HG03439 (cell line): ENCODE data around the gene GNG12.

Experiments used
- ATAC-seq: cut with Tn5 transposase; IDR thresholded peaks from one replicate; pipeline ENCODE4 v1.9.1; 2021; ENCODE audit warnings: mild to moderate bottlenecking, moderate library complexity; ENCODE audit not compliant: unreplicated experiment

GNG12 gene

DNA sequence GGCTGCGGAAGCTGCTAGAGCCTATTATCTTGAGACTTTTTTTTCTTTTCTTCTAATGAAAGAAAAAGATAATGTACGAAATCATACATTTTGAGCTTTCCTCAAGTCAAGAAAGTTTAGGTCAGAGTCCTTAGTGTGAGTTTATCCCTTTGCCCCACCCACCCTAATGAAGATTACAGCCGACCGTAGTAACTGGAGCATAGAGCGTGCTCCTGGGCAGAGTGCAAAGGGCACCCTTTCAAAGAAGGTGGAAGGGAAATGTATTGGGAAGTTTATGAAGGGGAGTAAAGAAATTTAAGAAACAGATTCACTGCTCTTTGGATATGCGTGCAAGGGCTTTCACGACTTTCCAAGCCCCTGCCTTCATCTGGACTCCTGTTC is 17.2 kb downstream of the GNG12 start:
- ATAC-seq: no peak

DNA sequence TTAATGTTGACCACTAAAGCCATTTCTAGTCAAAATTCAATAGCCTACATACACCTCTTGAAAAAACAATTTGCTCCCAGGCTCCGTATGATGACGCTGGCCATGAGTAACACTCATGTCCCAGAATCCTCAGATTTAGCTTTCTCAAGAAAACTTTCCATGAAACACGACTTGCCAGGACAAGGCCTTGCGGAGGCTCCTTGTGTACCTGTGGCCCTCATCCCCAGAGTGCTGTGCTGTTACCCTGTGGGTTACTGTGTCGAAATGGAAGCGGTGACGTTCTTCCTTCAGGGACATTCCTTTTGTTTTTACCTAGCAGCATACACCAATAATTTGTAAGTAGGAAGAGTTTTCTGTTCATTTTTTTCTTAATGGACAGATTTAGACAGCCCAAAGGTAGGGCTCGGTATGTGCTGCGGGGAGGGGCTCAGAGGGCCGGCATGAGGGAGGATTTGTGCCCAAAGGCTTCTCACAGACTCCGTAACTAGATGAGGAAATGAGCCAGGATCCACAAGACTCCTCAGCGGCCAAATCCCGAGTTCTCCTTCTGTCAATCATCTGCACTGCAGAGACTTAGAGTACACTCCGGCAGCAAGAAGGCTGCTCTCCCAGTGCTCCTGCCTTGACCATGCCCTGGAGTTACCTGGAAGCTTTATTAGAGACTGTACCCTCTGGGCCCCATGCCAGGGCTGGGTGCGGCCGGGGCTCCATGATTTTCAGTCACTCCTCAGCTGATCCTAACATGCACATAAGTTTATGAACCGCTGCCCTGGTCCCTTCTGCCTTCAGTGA is 17.8 kb downstream of the GNG12 start:
- no peak for ATAC-seq

DNA sequence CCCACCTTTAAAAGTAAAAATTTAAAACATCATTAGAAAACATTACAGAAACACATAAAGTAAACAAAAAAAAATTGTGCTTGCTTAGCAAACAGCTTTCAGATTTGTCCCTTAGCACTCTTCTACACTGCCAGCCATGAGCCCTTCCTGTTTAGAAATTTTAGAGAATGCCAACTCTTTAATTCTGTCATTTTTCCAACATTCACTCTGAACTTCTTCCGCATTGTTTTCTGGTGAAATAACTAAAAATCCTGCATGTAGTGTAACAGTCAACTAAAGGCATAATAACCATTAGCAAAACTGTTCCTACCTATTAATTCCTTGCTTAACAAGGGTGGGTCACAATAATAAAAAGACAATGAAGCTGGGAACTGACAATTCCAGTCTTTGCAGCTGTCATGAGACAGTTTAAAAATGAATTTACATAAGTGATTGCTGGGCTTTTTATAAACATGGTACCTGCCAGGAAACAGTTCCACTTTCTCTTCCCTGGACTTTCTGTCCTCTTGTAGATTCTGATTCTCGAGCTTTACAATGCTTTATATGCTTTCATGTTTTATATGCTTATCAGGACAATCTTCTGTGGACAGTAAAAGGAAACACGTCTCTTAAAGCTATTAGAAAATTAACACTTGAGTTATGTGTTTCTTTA is 19.0 kb downstream of the GNG12 start:
- ATAC-seq: no peak

DNA sequence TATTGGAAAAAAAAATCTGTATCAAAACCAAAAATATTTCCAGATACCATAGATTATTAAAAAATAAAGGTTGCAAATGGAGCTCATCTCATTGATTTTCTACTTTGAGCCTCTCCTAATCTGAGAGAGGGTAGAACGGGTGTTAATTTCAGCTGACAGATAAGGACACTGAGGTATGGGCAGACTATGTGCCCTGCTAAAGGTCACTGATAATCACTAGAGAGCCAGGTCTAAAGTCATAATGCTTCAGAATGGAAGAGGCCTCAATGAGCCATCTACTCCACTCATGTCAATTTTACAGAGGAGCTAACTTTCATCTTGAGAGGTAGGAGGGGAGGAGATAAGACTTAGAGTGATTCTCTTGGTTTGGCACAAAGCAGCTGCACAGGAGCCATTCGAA is 21.0 kb downstream of the GNG12 start:
- no peak for ATAC-seq

DNA sequence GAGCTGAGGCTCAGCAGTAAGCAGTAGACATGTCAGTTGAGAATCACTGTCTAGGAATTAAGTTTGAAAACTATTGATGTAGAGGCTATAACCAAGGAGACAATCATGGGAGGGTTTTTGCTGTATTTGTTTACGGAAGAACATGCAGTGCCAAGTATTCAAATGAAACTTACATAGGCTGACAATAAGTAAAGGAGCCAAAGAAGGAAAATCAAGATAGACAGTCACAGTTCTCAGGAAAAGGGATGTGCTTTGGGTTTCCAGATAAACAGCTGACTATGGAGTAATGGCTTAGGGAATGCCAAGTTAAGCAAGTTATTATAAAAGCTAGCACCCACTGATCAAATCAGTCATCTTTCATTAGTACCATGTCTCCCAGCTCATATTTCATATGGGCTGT is 21.5 kb downstream of the GNG12 start:
- no peak for ATAC-seq

DNA sequence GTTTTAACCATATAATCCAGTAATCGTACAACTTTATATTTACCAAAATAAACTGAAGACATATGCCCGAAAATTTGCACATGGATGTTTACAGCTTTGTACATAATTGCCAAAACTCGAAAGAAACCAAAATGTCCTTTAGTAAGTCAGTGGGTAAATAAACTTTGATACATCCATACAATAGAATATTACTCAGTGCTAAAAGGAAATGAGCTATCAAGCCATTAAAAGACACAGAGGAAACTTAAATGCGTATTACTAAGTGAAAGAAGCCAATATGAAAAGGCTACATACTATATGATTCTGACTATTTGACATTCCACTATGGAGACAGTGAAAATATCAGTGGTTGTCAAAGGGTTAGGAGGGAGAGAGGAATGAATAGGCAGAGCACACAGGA is 23.4 kb downstream of the GNG12 start:
- no peak for ATAC-seq

DNA sequence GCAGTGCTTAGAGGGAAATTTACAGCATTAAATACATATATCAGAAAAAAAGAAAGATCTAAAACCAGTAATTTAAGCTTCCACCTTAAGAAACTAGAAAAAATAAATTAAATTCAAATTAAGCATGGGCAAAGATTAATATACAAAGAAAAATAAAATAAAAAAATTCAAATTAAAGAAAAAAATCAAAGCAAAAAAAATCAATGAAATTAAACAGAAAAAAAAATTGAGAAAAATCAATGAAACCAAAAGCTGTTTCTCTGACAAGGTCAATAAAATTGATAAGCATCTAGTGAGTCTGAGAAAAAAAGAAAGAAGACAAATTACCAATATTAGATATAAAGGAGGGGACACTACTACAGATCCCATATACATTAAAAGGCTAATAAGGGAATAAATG is 26.0 kb downstream of the GNG12 start:
- ATAC-seq: no peak

DNA sequence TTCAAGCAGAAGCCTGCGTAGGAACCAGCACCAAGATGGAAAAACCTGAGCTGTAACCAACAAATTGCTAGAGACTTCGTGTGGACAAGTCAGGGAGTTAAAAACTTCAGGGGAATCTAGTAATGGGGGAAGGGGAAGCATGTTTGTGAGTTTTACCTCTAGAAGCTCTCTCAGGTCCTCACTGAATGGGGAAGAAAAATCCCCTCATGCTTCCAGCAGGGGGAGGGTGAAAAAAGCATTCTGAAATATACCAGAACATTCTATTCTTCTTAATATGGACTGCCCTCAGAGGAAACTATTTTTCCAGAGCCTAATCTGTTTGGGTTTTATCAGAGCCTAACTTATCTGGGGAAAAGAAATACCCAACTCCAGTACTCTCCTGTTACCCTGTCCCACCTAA is 28.6 kb downstream of the GNG12 start:
- ATAC-seq: no peak

DNA sequence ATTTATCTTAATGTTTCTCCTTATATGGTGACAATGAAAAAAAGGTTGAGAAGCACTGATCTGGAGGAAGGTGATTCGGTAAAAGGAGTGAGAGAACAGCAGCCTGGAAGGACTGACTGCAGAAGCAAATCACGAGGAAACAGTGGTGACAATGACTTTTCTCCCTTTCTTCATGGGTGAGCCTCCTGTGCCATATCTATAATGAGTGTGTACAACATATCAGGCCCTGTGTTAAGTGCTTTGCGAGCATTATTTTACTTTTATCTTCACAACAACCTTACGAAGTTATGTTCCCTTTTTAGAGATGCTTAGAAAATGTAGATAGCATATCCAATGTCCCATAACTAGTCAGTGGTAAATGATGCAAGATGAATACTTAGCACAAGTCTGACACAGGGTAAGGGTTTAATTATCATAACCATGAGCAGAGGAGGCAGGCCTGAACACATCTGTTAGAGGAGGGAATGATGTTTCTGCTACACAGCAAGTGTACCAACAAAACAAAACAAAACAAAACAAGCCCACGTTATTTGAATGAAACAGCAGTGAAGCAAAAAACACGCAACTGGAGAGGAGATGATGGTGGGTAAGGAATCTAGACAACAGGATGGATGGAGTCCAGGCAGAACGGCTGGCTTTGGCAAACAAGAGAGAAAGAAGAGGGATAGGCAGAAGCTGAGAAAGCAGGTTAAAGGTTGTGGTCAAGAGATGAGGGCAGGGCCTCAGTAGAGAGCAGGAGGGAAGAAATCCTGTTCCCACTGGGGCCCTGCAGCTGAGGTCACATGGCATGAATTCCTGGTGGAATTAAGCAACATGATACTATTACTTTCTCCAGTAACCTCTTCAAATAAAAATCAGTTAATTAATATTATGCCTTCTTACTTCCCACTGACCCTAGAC is 29.6 kb downstream of the GNG12 start:
- ATAC-seq: no peak

DNA sequence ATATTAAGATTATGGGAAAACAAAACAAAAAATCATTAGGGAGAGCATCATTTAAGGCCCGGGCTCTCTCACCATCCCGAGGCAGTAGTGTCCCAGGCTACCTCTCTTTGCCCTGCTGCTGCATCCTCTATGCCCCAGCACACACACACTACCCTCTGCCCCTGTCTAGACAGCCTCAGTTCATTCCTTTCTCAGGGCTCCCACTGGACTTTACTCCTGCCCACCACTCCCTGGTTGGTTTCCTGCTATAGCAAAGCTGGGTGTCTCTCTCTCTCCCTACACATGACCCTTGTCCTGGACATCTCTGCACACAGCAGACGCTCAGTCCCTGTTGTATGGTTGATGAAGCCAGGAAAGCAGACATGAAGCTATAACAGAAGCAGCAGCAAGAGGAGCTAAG is 30.7 kb downstream of the GNG12 start:
- no peak for ATAC-seq

DNA sequence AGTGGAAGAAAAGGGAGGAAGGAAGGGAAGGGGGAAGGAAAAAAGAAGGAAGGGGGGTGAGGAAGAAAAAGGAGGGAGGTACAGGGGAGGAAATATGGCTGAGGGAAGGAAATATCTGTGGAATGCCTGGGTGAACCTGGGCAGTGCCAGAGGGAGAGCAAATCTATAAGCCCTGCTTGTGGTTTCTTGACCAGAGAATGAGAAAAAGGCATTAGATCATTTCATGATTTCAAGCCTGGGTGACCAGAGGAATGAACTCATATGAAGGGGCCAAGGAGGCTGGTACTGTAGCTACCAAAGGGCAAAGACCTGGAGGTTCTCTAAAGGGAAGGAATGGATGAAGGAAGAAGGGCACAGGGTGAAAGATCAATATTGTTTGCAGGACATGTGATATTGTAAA is 31.4 kb downstream of the GNG12 start:
- ATAC-seq: no peak

DNA sequence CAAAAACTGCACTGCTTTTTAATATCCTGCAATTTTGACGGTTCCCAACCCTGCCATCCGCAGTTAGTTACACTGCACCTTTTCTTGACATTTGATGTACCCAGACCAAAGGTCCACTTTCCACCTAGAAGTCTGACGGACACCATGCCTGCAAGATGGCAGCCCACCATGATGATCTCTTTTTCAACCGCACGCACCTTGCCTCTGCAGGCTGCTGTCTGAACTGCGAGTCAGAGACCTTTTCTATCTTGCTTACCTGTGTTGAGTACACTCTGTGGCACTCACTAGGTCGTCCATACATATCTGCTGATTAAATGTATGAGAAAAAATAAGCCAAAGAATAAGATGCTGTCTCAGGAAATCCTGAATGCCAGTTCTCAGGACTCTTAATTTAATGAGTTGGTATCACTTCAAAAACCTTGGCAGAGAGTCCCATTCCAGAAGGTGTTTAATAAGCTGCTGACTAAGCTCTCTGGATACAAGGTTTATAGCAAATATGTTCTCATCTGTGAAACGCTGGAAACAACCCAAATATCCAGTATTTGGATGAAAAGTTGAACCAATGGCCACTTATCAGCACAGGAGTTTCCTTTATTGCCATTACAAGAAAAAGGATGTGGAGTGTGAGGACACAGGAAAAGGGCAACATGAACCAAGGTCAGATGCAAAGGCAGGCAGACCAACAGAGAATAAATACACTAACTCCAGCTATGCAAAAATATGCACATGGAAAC is 37.9 kb downstream of the GNG12 start:
- ATAC-seq: no peak

DNA sequence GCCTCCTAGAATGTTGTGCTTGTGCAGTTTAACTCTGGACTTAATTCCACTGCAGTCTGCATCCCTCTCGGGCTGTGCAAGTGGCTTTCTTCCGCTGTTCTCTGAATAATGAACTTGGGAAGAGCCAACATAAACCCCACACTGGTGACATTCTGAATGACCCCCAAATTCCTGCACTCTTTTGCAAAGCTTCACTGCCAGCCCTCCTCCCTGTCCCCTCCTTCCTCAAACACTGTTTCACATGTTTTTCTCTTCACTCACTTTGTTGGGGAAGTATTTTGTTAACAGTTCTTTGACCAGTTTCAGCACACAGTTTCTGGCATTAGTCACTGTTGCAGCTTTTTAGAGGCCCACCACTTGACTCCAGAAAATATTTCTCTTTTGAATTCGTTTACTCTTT is 39.7 kb downstream of the GNG12 start:
- ATAC-seq: no peak

DNA sequence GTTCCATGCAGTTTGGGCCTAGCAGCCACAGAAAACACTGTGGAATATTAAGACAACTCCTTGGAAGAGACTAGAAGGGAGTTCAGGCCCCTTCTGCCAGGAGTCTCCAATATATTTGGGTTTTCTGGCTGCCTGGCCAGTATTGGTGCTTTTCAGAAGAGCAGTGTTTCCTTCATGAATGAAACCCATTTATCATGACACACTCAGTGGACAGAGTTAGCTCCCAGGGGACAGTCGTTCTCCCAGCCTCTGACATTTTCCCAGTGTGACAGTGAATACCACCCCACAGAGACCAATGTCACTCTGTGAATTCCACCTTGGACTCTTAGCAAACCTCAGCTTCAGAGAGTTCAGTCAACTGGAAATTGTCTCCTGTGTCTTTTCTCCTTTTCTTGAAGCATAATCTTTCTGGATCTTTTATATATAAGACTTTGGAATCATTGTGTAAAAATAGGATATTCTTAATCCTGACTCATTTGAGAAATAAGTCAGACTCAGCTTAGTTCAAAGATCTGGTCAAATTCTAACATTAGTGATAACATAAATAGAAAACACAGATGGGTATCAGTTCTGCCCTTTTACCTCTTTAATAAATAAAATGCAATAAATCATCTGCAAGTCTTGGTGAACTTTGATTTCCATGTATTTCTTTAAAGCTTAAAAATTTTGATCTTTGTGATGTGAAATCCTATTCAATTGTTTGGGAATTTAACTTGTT is 40.4 kb downstream of the GNG12 start:
- no peak for ATAC-seq

DNA sequence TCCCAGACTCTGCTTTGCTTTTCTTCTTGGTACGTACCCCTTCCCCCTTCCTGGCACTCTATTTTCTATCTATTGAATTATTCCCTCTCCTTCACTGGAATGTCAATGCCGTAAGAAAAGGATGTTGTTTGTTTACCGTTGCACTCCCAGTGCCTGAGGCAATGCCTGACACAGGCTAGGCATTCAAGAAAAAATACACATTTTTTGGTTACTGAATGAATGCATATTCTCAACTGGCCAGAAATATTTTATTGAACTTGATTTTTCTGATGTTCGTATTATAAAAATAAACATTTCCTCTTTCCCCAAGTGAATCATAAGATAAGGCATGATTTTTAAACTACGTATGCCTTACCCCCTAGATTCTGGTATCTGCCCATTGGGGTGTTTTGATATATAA is 41.2 kb downstream of the GNG12 start:
- no peak for ATAC-seq

DNA sequence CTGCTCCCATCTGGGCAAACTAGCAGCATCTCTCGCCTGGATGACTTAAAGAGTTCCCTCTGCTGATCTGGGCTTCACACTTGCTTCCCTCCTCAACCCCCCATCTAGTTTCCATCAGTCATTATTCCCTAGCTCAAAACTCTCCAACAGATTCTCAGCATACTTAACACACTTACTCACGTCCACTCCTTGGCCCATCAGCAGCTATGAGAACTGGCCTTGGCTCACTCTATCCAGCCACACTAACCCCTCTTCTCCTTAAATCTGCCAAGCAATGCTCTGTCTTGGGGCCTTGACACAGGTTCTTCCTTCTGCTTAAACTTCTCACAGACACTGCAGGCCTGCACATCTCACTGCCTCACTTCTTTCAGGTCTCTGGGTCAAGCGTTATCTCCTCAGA is 41.6 kb downstream of the GNG12 start:
- ATAC-seq: no peak

DNA sequence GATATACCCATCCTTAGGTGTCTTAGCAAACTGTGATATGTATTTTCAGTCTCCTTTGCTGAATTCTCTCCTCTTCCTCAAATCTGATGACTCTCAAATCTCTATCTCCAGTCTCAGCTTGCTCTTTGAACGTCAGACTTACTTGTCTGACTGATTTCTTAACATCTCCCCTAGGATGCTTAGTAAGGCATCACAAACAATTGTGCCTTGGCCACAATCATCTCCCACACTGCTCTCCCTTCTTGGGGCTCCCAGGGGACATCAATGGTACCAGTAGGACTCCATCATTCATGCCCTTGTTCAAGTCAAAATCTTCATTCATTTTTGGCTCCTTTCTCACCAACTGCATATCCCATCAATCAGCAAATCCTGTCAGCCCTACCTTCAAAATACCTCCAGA is 42.0 kb downstream of the GNG12 start:
- ATAC-seq: no peak

DNA sequence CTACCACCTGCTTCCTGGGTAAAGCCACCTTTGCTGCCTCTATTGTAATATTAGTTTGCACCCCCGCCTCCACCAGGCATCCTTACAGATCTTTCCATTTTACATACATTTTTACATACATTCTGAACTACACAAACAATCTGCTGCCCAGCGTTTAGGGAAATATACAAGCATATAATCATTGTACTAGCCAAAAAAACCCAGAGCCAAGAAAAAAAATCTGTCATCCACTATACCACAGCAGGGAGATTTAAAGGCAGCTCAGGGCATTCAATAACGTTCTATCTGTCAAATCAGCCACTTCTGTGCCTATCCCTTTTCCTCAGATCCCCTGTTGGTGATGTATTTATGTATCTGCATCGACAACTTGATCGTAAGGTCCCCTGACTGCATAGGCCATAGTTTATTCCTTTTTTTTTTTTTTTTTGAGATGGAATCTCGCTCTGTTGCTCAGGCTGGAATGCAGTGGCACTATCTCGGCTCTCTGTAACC is 43.0 kb downstream of the GNG12 start:
- ATAC-seq: no peak

DNA sequence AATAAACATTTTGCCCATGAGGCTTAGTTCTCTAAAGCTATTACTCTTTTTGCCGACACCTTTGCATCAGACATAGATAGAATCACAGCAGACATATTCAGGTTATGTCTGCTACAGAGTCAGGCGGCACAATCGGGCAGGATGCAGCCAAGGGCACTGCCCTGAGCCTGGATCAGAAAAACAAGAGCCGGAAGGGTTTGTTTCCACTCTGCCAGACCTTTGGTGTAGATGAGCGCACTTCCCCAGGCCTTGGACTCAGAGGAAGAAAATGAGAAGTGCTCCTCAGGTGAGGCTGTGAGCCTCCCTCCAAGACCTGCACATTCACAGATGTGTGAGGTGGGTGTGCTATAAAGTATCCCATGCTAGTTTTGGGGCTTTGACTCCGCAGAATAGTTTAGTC is 43.7 kb downstream of the GNG12 start:
- no peak for ATAC-seq

DNA sequence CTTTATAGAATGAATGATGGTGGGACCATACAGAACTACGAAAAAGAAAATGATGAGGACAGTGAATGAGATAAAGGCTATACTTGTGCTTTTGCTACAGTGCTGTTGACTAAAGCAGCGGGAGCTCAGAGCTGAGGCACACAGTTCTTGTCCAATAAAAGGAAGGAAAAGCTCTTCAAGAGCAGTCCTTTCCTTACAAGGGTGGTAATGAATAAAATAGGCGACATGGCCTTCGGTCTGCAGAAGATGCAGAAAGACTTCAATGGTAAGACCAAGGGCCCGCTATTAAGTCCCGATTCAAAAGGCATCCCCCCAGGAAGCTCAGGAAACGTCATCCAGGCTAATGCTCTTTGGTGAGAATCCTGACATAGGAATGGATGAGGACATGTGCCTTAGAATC is 44.4 kb downstream of the GNG12 start:
- no peak for ATAC-seq
